Naive thymus-derived CD4-positive, alpha-beta T cell (primary cell): ENCODE data around the gene SLC5A8. TPM values are rescaled to one million over a fixed set of nuclear protein-coding genes. Genes with fewer than 3 reads are reported as not detected.

Experiments used
- ATAC-seq: fragments of 150-1000 bp; cut with Tn5 transposase; 2 replicates; pipeline ENCODE4 v1.10.0; 2021; ENCODE audit warnings: mild to moderate bottlenecking, moderate library complexity
- CTCF ChIA-PET: fragments of 350-600 bp; sonication (Branson Sonifier 250); formaldehyde crosslinking; loops from one replicate; lab custom pipeline; 2021; ENCODE audit warnings: antibody characterized with exemption; lab: Charles Lee
- POLR2A ChIA-PET: fragments of 350-600 bp; sonication (Branson Sonifier 250); formaldehyde crosslinking; loops from one replicate; lab custom pipeline; 2021; ENCODE audit warnings: antibody characterized with exemption, inconsistent platforms; lab: Charles Lee
- DNase-seq, 9 donors: peaks; one replicate each; pipeline versions ENCODE4 v3.0.0 to v3.0.0-alpha.2; 2020 to 2022; ENCODE audit warnings: mixed read lengths in 1 of 9
- H3K27ac ChIP-seq: one replicate; pipeline ENCODE4 v1.7.0; 2013; ENCODE audit warnings: mild to moderate bottlenecking, low read depth, low read length, moderate library complexity
- H3K27me3 ChIP-seq, 2 donors: one replicate each; pipeline ENCODE4 v1.7.0; 2013; ENCODE audit warnings: low read length in 2 of 2, mild to moderate bottlenecking in 2 of 2, moderate library complexity in 2 of 2; ENCODE audit not compliant: control insufficient read depth in 2 of 2, insufficient read depth in 2 of 2
- H3K36me3 ChIP-seq, 3 experiments: 1 replicate in 2 of 3; 2 replicates in 1 of 3; pipeline ENCODE4 v1.7.0; 2013; ENCODE audit warnings: low read length in 3 of 3, mild to moderate bottlenecking in 3 of 3, moderate library complexity in 1 of 3; ENCODE audit not compliant: insufficient read depth in 3 of 3, control insufficient read depth in 2 of 3
- H3K4me1 ChIP-seq, 2 donors: one replicate each; pipeline ENCODE4 v1.7.0; 2013; ENCODE audit warnings: low read length in 2 of 2, mild to moderate bottlenecking in 2 of 2, moderate library complexity in 1 of 2; ENCODE audit not compliant: control insufficient read depth in 2 of 2, insufficient read depth in 2 of 2
- H3K4me3 ChIP-seq: 2 replicates; pipeline ENCODE4 v1.7.0; 2013; ENCODE audit warnings: mild to moderate bottlenecking, low read length
- H3K9me3 ChIP-seq, 3 experiments: 1 replicate in 2 of 3; 2 replicates in 1 of 3; pipeline ENCODE4 v1.7.0; 2013; ENCODE audit warnings: low read length in 3 of 3; ENCODE audit not compliant: control insufficient read depth in 2 of 3
- H3K27ac Mint-ChIP-seq, 9 donors: one replicate each; pipeline ENCODE4 v1.8.0; 2020 to 2022; ENCODE audit warnings: mixed read lengths in 9 of 9, mild to moderate bottlenecking in 8 of 9, moderate library complexity in 5 of 9, inconsistent platforms in 2 of 9
- H3K27me3 Mint-ChIP-seq, 5 donors: one replicate each; pipeline ENCODE4 v1.8.0; 2021 to 2022; ENCODE audit warnings: mixed read lengths in 5 of 5, mild to moderate bottlenecking in 1 of 5
- H3K36me3 Mint-ChIP-seq, 5 donors: one replicate each; pipeline ENCODE4 v1.8.0; 2020 to 2022; ENCODE audit warnings: mixed read lengths in 5 of 5, mild to moderate bottlenecking in 3 of 5, inconsistent platforms in 1 of 5
- H3K4me1 Mint-ChIP-seq, 7 donors: one replicate each; pipeline ENCODE4 v1.8.0; 2020 to 2022; ENCODE audit warnings: mixed read lengths in 7 of 7, mild to moderate bottlenecking in 3 of 7, inconsistent platforms in 1 of 7
- H3K4me3 Mint-ChIP-seq, 10 donors: one replicate each; pipeline ENCODE4 v1.8.0; 2020 to 2022; ENCODE audit warnings: mild to moderate bottlenecking in 10 of 10, mixed read lengths in 10 of 10, moderate library complexity in 6 of 10, inconsistent platforms in 2 of 10
- H3K9me3 Mint-ChIP-seq, 11 donors: one replicate each; pipeline ENCODE4 v1.8.0; 2020 to 2022; ENCODE audit warnings: mixed read lengths in 11 of 11, mild to moderate bottlenecking in 4 of 11, inconsistent platforms in 1 of 11, moderate library complexity in 1 of 11
- intact Hi-C, 2 donors: fragments of 100-400 bp; cut with micrococcal nuclease; formaldehyde crosslinking; loops; one replicate each; pipeline ENCODE4 v1.15.1; 2023
- polyA plus RNA-seq, 2 donors: library from polyadenylated mRNA; unstranded; fragments of 300-500 nt; fragmentation: Illumina TruSeq; gene quantifications; one replicate each; pipeline ENCODE4 v1.2.3, GENCODE V29; 2021
- total RNA-seq, 6 experiments: library from RNA in 5 of 6; stranded (reverse) in 5 of 6; gene quantifications; 1 replicate in 5 of 6; 2 replicates in 1 of 6; pipeline ENCODE4 v1.2.3 and lab custom pipeline; 2021 to 2026

The SLC5A8 gene
- total RNA-seq: not detected
- polyA plus RNA-seq: not detected
- total RNA-seq (lab: John Stamatoyannopoulos, UW): not detected

GRCh38 chr12:101209319-101210302 lies at the start of gene SLC5A8:
Gene SLC5A8 (minus strand): TSS chr12:101210238. CDS start chr12:101209848, 390 bp downstream.
- H3K27me3 Mint-ChIP-seq: peaks cover 35 to 72% (median 47%) of the 10 kb centered on the region in 5 donors
- H3K4me1 ChIP-seq: no peaks in the 10 kb centered on the region
- ChIA-PET POLR2A (no interaction called here), CTCF (no interaction called here)
- H3K4me3 ChIP-seq: no peak within 1 kb of the TSS
- H3K36me3 Mint-ChIP-seq: no peaks in the 10 kb centered on the region
- H3K36me3 ChIP-seq: no peaks in the 10 kb centered on the region
- no peak for ATAC-seq
- peaks cover 0 to 6% (median 0%) of the 10 kb centered on the region in 7 donors for H3K4me1 Mint-ChIP-seq
- intact Hi-C loops: no loop called here
- DNase-seq: no peak
- H3K9me3 ChIP-seq: peaks cover 0 to 4% (median 0%) of the 10 kb centered on the region in 3 experiments
- H3K4me3 Mint-ChIP-seq: no peak within 1 kb of the TSS
- no peak within 1 kb of the TSS for H3K27ac ChIP-seq
- peaks cover 0 to 12% (median 3%) of the 10 kb centered on the region in 11 donors for H3K9me3 Mint-ChIP-seq
- no peak within 1 kb of the TSS for H3K27ac Mint-ChIP-seq
- no peaks in the 10 kb centered on the region for H3K27me3 ChIP-seq

- Histone ChIP-seq H3K27ac (no peak overlapping the region), H3K27me3 (no peaks in the 10 kb centered on the region), H3K4me3 (no peak overlapping the region), H3K36me3 (no peaks in the 10 kb centered on the region), H3K4me1 (no peaks in the 10 kb centered on the region), H3K9me3 (no peaks in the 10 kb centered on the region)
- no peak for ATAC-seq
- CTCF ChIA-PET: no interaction called here
- peaks cover 0 to 22% (median 9%) of the 10 kb centered on the region in 5 donors for H3K27me3 Mint-ChIP-seq
- POLR2A ChIA-PET: no interaction called here
- no peak overlapping the region for H3K27ac Mint-ChIP-seq
- H3K9me3 Mint-ChIP-seq: peaks cover 0 to 5% (median 0%) of the 10 kb centered on the region in 11 donors
- intact Hi-C loops: no loop called here
- no peak overlapping the region for H3K4me3 Mint-ChIP-seq
- no peaks in the 10 kb centered on the region for H3K36me3 Mint-ChIP-seq
- DNase-seq: no peak
- H3K4me1 Mint-ChIP-seq: no peaks in the 10 kb centered on the region
Observed at GRCh38 chr12:101257357-101257756, 47.3 kb upstream of the SLC5A8 start.

- H3K36me3 ChIP-seq: no peaks in the 10 kb centered on the region
- ChIA-PET CTCF (no interaction called here), POLR2A (no interaction called here)
- no peaks in the 10 kb centered on the region for H3K4me1 ChIP-seq
- no peak overlapping the region for H3K27ac ChIP-seq
- H3K27me3 Mint-ChIP-seq: peaks cover 0 to 23% (median 9%) of the 10 kb centered on the region in 5 donors
- H3K27me3 ChIP-seq: no peaks in the 10 kb centered on the region
- intact Hi-C loops: no loop called here
- H3K9me3 ChIP-seq: no peaks in the 10 kb centered on the region
- no peak overlapping the region for H3K27ac Mint-ChIP-seq
- DNase-seq (no peak), ATAC-seq (no peak)
- H3K4me3 Mint-ChIP-seq: no peak overlapping the region
- peaks cover 0 to 4% (median 0%) of the 10 kb centered on the region in 11 donors for H3K9me3 Mint-ChIP-seq
- no peaks in the 10 kb centered on the region for H3K36me3 Mint-ChIP-seq
- H3K4me3 ChIP-seq: no peak overlapping the region
- H3K4me1 Mint-ChIP-seq: no peaks in the 10 kb centered on the region
Observed at GRCh38 chr12:101256266-101256665, 46.2 kb upstream of the SLC5A8 start.

GRCh38 chr12:101243616-101244015 lies 33.6 kb upstream of the SLC5A8 start:
- H3K27ac Mint-ChIP-seq: no peak overlapping the region
- Histone ChIP-seq H3K27ac (no peak overlapping the region), H3K4me1 (no peaks in the 10 kb centered on the region), H3K36me3 (no peaks in the 10 kb centered on the region), H3K9me3 (no peaks in the 10 kb centered on the region), H3K4me3 (no peak overlapping the region), H3K27me3 (no peaks in the 10 kb centered on the region)
- ATAC-seq: no peak
- no peak overlapping the region for H3K4me3 Mint-ChIP-seq
- CTCF ChIA-PET: no interaction called here
- DNase-seq: no peak
- H3K36me3 Mint-ChIP-seq: no peaks in the 10 kb centered on the region
- H3K9me3 Mint-ChIP-seq: peaks cover 0 to 6% (median under 1%) of the 10 kb centered on the region in 11 donors
- peaks cover 0 to 16% (median 6%) of the 10 kb centered on the region in 5 donors for H3K27me3 Mint-ChIP-seq
- no peaks in the 10 kb centered on the region for H3K4me1 Mint-ChIP-seq
- intact Hi-C loops: no loop called here
- POLR2A ChIA-PET: no interaction called here

- intact Hi-C loops: no loop called here
- no peaks in the 10 kb centered on the region for H3K36me3 ChIP-seq
- Mint-ChIP-seq H3K36me3 (no peaks in the 10 kb centered on the region), H3K9me3 (peaks cover 0 to 9% (median 2%) of the 10 kb centered on the region in 11 donors), H3K27ac (no peak overlapping the region), H3K27me3 (peaks cover 0 to 20% (median 8%) of the 10 kb centered on the region in 5 donors), H3K4me1 (no peaks in the 10 kb centered on the region), H3K4me3 (no peak overlapping the region)
- no peak for ATAC-seq
- H3K9me3 ChIP-seq: no peaks in the 10 kb centered on the region
- POLR2A ChIA-PET: no interaction called here
- H3K4me1 ChIP-seq: no peaks in the 10 kb centered on the region
- no peak for DNase-seq
- CTCF ChIA-PET: no interaction called here
- no peak overlapping the region for H3K27ac ChIP-seq
- no peak overlapping the region for H3K4me3 ChIP-seq
- H3K27me3 ChIP-seq: no peaks in the 10 kb centered on the region
Observed at GRCh38 chr12:101243074-101243473, 33.0 kb upstream of the SLC5A8 start.

GRCh38 chr12:101238800-101239329 lies 28.8 kb upstream of the SLC5A8 start:
- ChIA-PET CTCF (no interaction called here), POLR2A (no interaction called here)
- Mint-ChIP-seq H3K27ac (no peak overlapping the region), H3K4me1 (no peaks in the 10 kb centered on the region), H3K27me3 (peaks cover 0 to 26% (median 13%) of the 10 kb centered on the region in 5 donors), H3K9me3 (peaks cover 0 to 9% (median 2%) of the 10 kb centered on the region in 11 donors), H3K36me3 (no peaks in the 10 kb centered on the region), H3K4me3 (no peak overlapping the region)
- H3K27ac ChIP-seq: no peak overlapping the region
- ATAC-seq (no peak), DNase-seq (no peak)
- H3K4me1 ChIP-seq: no peaks in the 10 kb centered on the region
- H3K9me3 ChIP-seq: no peaks in the 10 kb centered on the region
- no peak overlapping the region for H3K4me3 ChIP-seq
- no peaks in the 10 kb centered on the region for H3K36me3 ChIP-seq
- no peaks in the 10 kb centered on the region for H3K27me3 ChIP-seq
- intact Hi-C loops: no loop called here
